Esophagus muscularis mucosa (tissue), 4 donors: Measurements from ENCODE around the gene SASH1. TPM values are rescaled to one million over a fixed set of nuclear protein-coding genes. Genes with fewer than 3 reads are reported as not detected.

Experiments used
- DNase-seq: peaks from one replicate; pipeline ENCODE4 v3.0.0-alpha.2; 2017; ENCODE audit errors: extremely low spot score
- H3K27ac ChIP-seq, 4 donors: fragments of 200-600 bp; sonication (generic); replicated peaks in 1 of 4; 1 replicate in 3 of 4; 2 replicates in 1 of 4; pipeline ENCODE4 v1.5.1; 2016 to 2019; ENCODE audit warnings: mild to moderate bottlenecking in 1 of 4
- H3K27me3 ChIP-seq, 4 donors: fragments of 200-600 bp; sonication (generic); one replicate each; pipeline versions ENCODE4 v1.5.1 to v1.6.0; 2016 to 2019
- H3K36me3 ChIP-seq, 4 donors: fragments of 200-600 bp; sonication (generic); one replicate each; pipeline ENCODE4 v1.5.1; 2016 to 2019
- H3K4me1 ChIP-seq, 4 donors: fragments of 200-600 bp; sonication (generic); one replicate each; pipeline ENCODE4 v1.5.1; 2016 to 2019
- H3K4me3 ChIP-seq, 4 donors: fragments of 200-600 bp; sonication (generic); 1 replicate in 2 of 4; 2 replicates in 2 of 4; pipeline ENCODE4 v1.5.1; 2016 to 2019; ENCODE audit warnings: mild to moderate bottlenecking in 4 of 4, moderate library complexity in 1 of 4
- H3K9me3 ChIP-seq, 4 donors: fragments of 200-600 bp; sonication (generic); 1 replicate in 3 of 4; 2 replicates in 1 of 4; pipeline ENCODE4 v1.5.1; 2016 to 2019
- CTCF ChIP-seq, 3 experiments: fragments of 200-600 bp in 2 of 3; fragments of 450-650 bp in 1 of 3; sonication (generic) in 2 of 3; IDR thresholded peaks; one replicate each; pipeline ENCODE4 v1.5.1; 2017 to 2019; ENCODE audit warnings: antibody characterized with exemption in 3 of 3, mild to moderate bottlenecking in 2 of 3, moderate library complexity in 1 of 3
- EP300 ChIP-seq: sonication (generic); formaldehyde crosslinking; IDR thresholded peaks from one replicate; pipeline ENCODE4 v1.6.1; 2017; ENCODE audit warnings: antibody characterized with exemption
- POLR2A ChIP-seq: fragments of 450-650 bp; IDR thresholded peaks from one replicate; pipeline ENCODE4 v1.6.1; 2017; ENCODE audit warnings: antibody characterized with exemption, moderate library complexity, mild to moderate bottlenecking, low read depth
- POLR2AphosphoS5 ChIP-seq, 2 donors: sonication (generic); formaldehyde crosslinking; IDR thresholded peaks; one replicate each; pipeline ENCODE4 v1.6.1; 2017; ENCODE audit warnings: antibody characterized with exemption in 2 of 2
- WGBS: methylation state at CpG from one replicate; pipeline ENCODE4 v1.1.5; 2018; 5-methylcytosine and 5-hydroxymethylcytosine counted together
- intact Hi-C: fragments of 100-400 bp; cut with DNase I; formaldehyde crosslinking; loops from one replicate; pipeline ENCODE4 v1.15.1; 2023
- small RNA-seq, 3 donors: library from RNA; depleted of rRNA; stranded (forward); fragments of <200 nt; gene quantifications; one replicate each; pipeline ENCODE3, GENCODE V24; 2016
- total RNA-seq, 4 donors: library from RNA; depleted of rRNA; stranded (reverse); fragments of >200 nt; gene quantifications; one replicate each; pipeline versions ENCODE4 v1.1.0 to v1.2.1, GENCODE V29; 2016

The SASH1 gene
- total RNA-seq, 4 donors from 2014 or later: 56.5 to 86.6 (median 70.3) TPM

GRCh38 chr6:148593813-148594170, 251.2 kb downstream of the SASH1 start:
- TF ChIP-seq POLR2A (no peak), POLR2AphosphoS5 (IDR thresholded peaks at IDR 0.05) (no peak), EP300 (no peak), CTCF (IDR thresholded peaks at IDR 0.05) (no peak)
- Histone ChIP-seq H3K36me3 (no peaks in the 10 kb centered on the region), H3K9me3 (peaks cover 0 to 6% (median 0%) of the 10 kb centered on the region in 4 donors), H3K27me3 (no peaks in the 10 kb centered on the region), H3K4me3 (no peak overlapping the region), H3K4me1 (peaks cover 10 to 38% (median 32%) of the 10 kb centered on the region in 4 donors), H3K27ac (peak overlapping the region; percentile 67 to 76 (median 73))
- intact Hi-C loops: no loop called here
- DNase-seq: no peak
- 66% methylated on average over 6 of the region's 6 CpGs for WGBS

GRCh38 chr6:148595550-148595949, 252.9 kb downstream of the SASH1 start:
- no peak overlapping the region for H3K27ac ChIP-seq
- no peak for DNase-seq
- TF ChIP-seq POLR2AphosphoS5 (IDR thresholded peaks at IDR 0.05): no peak
- no peak for TF ChIP-seq CTCF (IDR thresholded peaks at IDR 0.05)
- TF ChIP-seq EP300: no peak
- no peak for TF ChIP-seq POLR2A
- no peak overlapping the region for H3K4me3 ChIP-seq
- no peaks in the 10 kb centered on the region for H3K27me3 ChIP-seq
- H3K9me3 ChIP-seq: no peaks in the 10 kb centered on the region
- WGBS: 93% methylated on average over 6 of the region's 6 CpGs
- intact Hi-C loops: no loop called here
- H3K36me3 ChIP-seq: no peaks in the 10 kb centered on the region
- peaks cover 10 to 50% (median 45%) of the 10 kb centered on the region in 4 donors for H3K4me1 ChIP-seq

GRCh38 chr6:148596891-148597455, 254.3 kb downstream of the SASH1 start:
- Histone ChIP-seq H3K36me3 (no peaks in the 10 kb centered on the region), H3K4me3 (no peak overlapping the region), H3K9me3 (no peaks in the 10 kb centered on the region), H3K4me1 (peaks cover 10 to 50% (median 44%) of the 10 kb centered on the region in 4 donors), H3K27me3 (no peaks in the 10 kb centered on the region), H3K27ac (no peak overlapping the region)
- intact Hi-C loops: no loop called here
- 73% methylated on average over 3 of the region's 3 CpGs for WGBS
- no peak for TF ChIP-seq EP300
- DNase-seq: no peak

GRCh38 chr6:148598724-148599123, 256.1 kb downstream of the SASH1 start:
- Histone ChIP-seq H3K36me3 (no peaks in the 10 kb centered on the region), H3K4me3 (no peak overlapping the region), H3K4me1 (peaks cover 0 to 33% (median 26%) of the 10 kb centered on the region in 4 donors), H3K27ac (peak overlapping the region in 1 of 4 donors; percentile 71), H3K9me3 (no peaks in the 10 kb centered on the region), H3K27me3 (no peaks in the 10 kb centered on the region)
- DNase-seq: no peak
- intact Hi-C loops: no loop called here
- TF ChIP-seq CTCF (IDR thresholded peaks at IDR 0.05) (no peak), EP300 (no peak), POLR2A (no peak), POLR2AphosphoS5 (IDR thresholded peaks at IDR 0.05) (no peak)
- 47% methylated on average over 3 of the region's 3 CpGs for WGBS

GRCh38 chr6:148599967-148600426, 257.4 kb downstream of the SASH1 start:
- Histone ChIP-seq H3K27me3 (no peaks in the 10 kb centered on the region), H3K4me3 (no peak overlapping the region), H3K4me1 (peaks cover 0 to 31% (median 24%) of the 10 kb centered on the region in 4 donors), H3K36me3 (no peaks in the 10 kb centered on the region), H3K27ac (peak overlapping the region; percentile 34 to 71 (median 57)), H3K9me3 (no peaks in the 10 kb centered on the region)
- TF ChIP-seq POLR2AphosphoS5 (IDR thresholded peaks at IDR 0.05) (peak in 1 of 2 donors; percentile 21), CTCF (IDR thresholded peaks at IDR 0.05) (no peak)
- 78% methylated on average over 7 of the region's 7 CpGs for WGBS
- DNase-seq: no peak
- intact Hi-C loops: no loop called here

Small RNA genes lying within 50 kb of the gene (small RNA-seq; reads per million reads assigned to genes)
- gene SNRPEP6: 0 reads per million in 3 donors
